GM08714 (cell line): Measurements from ENCODE around the gene ARNT2.

ENCODE experiments used
- H3K4me3 ChIP-seq: fragments of 200-500 bp; sonication (Bioruptor generic); 2 replicates; pipeline ENCODE4 v1.5.1; 2014; ENCODE audit warnings: mild to moderate bottlenecking, low read length, inconsistent platforms
- ZNF274 ChIP-seq: IDR thresholded peaks from 2 replicates; pipeline ENCODE4 v1.6.1; 2012; ENCODE audit warnings: mild to moderate bottlenecking, low read depth, low read length

ARNT2 gene

DNA sequence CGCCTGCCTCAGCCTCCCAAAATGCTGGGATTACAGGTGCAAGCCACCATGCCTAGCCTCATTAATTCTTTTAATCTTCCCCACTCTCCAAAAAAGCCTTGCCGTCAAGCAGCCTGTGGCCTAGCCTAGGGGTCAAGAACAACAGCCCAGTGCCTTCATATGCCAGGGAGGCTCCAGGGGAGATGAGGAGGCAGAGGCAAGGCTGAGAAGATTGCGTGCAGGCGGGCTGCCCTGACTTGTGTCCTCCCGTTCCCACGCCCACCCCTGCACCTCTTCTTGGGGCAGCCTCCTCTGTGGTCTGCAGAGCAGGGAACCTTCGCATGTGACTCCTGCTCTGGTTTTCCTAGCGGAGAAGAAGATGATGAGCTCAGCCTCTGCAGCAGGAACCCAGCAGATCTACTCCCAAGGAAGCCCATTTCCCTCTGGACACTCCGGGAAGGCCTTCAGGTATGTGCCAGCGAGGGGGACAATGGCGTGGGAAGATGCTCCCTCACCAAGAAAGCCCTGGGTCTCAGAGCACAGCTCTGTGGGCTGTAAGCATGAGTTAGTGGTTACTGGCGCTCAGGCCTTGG, 172.4 kb downstream of the ARNT2 start:
- no peak overlapping the region for H3K4me3 ChIP-seq
- TF ChIP-seq ZNF274: no peak

DNA sequence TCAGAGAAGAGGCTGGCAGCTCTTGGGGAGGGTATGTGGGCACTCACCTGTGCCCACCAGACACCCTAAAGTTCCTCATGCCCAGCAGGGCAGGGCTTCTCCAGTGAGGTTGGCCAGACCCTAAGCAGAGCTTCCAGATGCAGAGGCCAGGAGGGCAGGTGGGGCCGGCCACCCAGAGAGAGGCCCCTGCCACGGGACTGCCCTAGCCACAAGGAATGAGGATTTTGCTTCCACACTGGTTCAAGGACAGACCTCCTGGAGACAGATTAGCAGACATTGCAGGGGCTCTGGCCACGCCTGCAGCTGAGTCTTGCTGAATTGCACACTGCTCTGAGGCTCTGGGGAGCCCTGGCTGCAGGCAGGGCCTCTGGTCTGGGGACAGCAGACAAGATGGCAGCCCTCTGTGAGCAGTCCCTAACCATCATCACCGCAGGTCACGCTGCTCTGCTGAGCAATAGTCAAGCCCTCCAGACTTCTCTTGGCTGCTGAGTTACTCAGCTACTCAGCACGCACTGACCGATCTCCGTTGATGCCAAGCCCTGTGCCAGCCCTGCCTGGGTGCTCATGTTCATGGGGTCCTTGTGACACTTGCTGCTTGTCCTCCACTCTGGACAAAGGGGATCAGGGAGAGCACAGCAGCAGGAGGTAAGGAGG, 173.5 kb downstream of the ARNT2 start:
- TF ChIP-seq ZNF274: no peak

DNA sequence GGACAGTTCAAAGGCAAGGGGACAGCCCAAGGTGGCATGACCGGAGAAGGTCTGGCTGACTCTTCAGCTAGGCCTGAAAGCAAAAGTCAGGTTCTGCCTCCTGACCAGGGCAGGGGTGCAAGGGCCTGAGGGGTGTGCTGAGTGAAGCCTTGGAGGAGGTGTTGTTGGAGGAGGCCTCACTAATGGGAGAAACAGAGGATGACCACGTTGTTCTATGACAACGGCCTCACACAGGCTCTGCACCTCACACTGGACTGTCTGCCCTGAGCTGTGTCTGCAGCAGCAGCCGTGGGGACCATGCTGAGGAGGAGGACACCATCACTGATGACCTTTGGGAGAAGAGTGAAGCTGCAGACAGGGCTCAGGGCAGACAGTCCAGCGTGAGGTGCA, 174.0 kb downstream of the ARNT2 start:
- no peak for TF ChIP-seq ZNF274
- no peak overlapping the region for H3K4me3 ChIP-seq

More for the DNA sequence above, 173.5 kb downstream of the ARNT2 start:
- no peak overlapping the region for H3K4me3 ChIP-seq

DNA sequence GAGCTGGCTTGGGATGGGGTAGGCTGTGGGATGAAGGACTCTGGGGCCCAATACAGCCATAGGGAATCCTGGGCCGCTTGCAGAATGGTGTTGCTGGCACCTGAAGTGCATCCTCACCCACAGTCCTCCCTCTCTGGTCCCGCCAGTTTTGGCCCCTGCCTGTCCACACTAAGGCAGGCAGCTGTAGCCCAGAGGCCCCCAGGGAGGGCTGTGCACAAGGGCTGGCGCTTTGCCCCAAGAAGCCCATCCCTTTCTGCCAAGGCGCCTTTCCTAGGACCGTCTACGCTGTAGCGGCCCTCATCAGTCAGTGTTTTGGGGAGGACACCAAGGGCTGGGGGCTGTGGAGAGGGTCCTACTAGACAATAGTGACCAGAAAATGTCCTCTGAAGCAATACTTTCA, 174.7 kb downstream of the ARNT2 start:
- no peak for TF ChIP-seq ZNF274
- no peak overlapping the region for H3K4me3 ChIP-seq

DNA sequence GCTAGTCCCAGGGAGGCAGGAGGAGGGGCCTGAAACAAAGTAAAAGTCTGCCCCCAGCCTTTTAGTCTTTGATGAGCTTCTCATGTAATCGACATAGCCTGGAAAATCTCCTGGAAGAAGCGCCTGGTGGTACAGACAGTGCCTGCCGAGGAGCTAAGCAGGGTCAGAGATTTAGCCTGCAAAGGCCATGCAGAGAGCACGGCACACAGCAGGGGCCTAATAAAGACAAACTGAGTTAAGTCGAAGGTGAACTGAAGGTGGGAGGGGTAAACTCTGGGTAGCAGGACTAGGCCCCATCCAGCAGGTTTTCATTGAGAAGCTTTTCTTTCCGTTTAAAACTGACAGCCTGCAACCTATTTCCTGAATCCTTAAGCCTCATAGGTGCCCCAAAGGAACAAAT, 175.4 kb downstream of the ARNT2 start:
- no peak for TF ChIP-seq ZNF274

DNA sequence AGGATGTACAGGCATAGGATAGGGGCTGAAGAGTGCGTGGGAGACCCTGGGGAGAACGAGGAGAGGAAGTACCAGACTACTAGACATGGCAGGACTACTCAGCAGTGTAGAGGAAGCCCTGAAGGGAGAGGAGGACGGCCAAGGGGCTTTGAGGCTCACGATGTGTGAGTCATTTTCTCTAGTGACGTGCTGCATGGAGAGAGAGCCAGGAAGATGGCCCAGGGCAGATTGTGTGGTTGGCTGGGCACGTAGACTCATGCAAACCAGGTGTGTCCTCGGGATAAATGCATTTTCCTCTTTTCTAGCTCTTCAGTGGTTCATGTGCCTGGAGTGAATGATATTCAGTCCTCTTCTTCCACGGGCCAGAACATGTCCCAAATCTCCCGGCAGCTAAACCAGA, 175.9 kb downstream of the ARNT2 start:
- no peak for TF ChIP-seq ZNF274
- H3K4me3 ChIP-seq: no peak overlapping the region

More for the DNA sequence above, 175.4 kb downstream of the ARNT2 start:
- H3K4me3 ChIP-seq: no peak overlapping the region

DNA sequence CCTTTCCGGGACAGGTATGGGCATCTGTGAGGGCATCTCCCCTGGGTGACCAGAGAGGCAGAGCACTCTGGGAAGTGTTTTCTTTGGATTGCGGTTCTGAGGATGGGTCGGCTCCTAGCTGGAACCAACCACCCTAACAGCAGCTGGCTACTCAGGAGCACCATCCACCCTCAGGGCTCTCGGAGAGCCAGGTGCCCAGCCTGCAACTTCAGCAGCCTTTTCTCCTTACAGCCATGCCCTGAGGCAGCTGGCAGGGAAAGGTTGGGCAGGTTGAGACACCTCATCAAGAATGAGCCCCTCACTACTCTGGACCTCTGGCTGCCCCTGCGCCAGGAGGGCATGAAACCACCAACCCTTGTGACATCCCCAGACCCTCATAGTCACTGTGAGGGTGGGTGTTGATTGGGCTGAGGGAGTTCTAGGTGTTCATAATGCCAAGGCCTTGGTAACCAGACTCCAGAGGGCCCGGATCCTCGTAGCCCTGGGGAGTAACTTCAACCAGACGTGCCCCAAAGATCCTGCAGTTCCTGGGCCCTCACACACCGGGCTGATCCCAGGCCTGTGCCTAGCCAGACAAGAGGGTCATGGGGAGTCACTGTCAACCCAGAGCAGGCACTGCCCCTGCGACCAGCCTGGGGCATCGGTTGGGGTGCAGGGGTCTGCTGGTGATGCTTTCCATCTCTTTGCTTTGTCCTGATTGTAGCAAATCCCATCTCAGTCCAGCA, 176.5 kb downstream of the ARNT2 start:
- no peak for TF ChIP-seq ZNF274
- no peak overlapping the region for H3K4me3 ChIP-seq

DNA sequence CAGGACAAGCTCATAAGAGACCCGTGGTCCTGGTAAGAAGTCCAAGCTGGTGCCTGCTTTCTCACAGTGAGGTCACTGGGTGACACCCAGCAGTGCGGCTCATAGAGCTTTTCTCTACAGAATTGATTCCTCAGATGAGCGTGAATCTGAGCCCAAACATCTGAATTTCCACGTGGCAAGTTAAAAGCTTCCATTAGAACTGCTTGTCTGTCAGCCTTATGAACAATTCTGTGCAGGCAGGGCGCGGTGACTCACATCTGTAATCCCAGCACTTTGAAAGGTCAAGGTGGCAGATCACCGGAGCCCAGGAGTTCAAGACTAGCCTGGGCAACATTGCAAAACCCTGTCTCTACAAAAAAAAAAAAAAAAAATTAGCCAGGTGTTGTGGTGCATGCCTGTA, 177.8 kb downstream of the ARNT2 start:
- TF ChIP-seq ZNF274: no peak
- no peak overlapping the region for H3K4me3 ChIP-seq

DNA sequence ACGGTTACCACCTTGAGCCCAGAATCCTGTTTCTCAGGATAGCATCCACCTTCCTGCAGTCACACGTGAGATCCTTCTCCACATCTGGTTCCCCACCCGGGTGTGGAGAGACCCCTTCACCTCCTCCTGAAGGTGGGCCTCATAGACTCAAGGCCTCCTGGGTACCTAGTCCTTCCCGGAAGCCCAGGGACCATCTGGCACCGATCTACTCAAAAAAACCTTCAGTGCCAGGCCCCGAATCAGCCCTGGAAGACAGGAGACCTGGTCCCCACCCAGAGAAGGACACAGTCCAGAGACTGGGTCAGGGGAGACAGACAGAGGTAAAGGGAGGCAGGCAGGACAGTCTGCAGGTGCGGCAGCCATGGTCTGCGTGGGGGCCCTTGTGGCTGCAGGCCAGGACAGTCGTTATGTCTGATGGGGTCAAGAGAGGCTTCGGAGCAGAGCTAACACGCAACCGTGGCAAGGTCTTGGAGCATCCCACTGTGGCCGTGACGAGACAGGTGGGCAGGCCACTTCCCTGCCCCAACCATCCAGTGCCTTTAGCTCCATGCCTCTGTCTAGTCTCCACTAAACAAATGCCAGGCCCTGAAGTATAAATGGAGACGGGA, 178.7 kb downstream of the ARNT2 start:
- H3K4me3 ChIP-seq: no peak overlapping the region
- TF ChIP-seq ZNF274: no peak

DNA sequence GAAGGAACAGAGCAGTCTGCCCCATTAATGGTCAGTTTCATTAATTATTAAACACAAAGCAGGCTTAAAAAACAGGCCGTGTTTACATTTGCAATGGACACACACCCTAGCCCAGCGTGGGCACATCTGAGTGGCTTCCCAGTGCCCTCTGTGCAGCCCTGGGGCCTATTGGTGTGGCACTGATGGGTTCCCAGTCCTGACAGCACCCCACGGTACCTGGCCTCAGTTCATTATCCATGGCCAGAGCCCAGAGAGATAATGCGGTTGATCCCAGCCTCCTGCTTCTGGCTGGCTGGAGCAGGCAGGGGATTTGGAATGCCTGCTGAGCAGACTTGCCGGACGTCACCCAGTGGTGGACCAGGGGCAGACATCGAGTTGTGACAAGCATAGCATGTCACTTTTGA, 180.4 kb downstream of the ARNT2 start:
- H3K4me3 ChIP-seq: no peak overlapping the region
- TF ChIP-seq ZNF274: no peak

DNA sequence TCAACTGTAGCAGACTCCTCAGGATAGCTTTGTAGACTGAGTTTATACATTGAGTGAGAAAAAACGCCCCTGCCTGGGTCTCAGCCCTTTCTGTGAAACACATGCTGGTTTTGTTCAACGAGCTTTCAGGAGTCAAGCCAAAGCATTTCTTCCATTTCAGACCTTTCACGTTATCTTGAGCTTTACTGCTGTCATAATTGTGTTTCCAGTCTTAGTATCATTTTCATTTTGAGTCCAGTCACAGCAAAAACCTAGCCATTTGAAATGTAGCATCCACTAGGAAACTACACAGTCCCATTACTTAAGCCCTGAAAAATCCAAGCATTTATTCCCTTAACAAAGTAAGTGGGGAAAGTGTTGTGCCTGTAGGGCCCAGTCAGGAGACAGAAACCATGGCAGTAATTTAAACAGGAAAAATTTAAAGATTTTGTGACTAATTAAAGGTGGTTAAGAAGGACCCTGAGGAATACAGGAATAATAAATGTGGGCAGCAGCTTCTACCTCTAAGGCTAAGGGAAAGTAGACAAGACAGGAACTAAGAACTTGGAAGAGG, 180.9 kb downstream of the ARNT2 start:
- no peak overlapping the region for H3K4me3 ChIP-seq
- TF ChIP-seq ZNF274: no peak

DNA sequence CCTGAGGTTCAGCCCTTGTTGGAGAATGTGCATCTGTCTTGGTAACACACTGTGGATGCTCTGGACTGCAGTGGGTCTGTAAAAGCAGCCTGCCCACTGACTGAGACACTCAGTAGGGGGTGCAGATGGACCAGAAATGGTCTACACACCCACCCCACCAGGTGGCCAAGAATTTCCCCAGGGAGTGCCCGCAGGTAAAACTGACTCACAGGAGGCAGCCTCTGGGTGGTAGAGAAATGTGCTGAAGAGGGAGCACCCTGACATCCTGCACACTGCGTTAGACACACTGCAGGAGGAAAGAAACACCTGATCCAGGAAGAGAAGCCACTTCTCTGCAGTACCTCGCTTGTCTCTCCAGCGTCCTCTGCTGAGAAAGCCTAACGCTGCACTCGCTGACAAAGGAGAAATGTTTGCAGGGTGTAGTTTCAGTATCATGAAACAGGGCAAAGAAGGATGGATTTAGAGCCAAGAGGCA, 181.4 kb downstream of the ARNT2 start:
- no peak for TF ChIP-seq ZNF274
- no peak overlapping the region for H3K4me3 ChIP-seq

DNA sequence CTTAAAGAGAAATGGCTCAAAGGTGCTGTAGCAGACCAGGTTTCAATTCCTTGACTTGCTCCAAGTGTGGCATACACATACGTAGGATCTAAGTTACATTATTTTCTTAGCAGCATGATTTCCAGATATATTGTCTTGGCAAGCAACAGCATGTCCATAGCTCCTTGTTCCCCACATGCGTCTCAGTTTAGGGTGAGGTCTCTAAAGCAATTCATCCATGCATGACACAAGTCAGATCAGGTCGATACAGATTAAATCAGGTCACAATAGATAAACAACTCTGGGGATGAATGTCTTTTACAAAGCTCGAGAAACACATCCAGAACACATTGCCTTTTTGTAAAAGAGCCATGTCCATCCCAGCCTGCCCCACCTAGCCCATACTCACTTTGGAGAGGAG, 182.0 kb downstream of the ARNT2 start:
- H3K4me3 ChIP-seq: no peak overlapping the region
- TF ChIP-seq ZNF274: no peak

DNA sequence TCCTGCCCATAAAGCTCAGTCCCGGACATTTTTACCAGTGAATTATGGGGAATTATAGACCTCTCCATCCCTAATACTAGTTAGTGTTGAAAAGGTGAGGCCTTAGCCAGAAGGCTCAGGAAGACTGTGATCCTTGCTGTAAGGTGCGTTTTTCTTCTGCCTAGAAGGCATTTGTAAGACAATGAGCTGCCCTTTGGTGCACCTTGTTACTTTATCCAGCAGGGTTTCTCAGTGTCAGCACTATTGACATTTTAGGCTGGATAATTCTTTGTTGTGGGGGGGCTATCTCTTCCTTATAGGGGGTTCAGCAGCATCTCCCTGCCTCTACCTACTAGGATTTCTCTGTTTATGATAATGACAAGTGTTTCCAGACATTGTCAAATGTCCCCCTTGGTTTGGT, 182.8 kb downstream of the ARNT2 start:
- H3K4me3 ChIP-seq: no peak overlapping the region
- TF ChIP-seq ZNF274: no peak
